HCT116 (cell line): ENCODE results near the gene STK11.

Source experiments
- CEBPB ChIP-seq: IDR thresholded peaks from 2 replicates; pipeline ENCODE4 v1.6.1; 2012; ENCODE audit warnings: low read depth
- MAX ChIP-seq: IDR thresholded peaks from 2 replicates; pipeline ENCODE4 v1.6.1; 2012
- POLR2A ChIP-seq: IDR thresholded peaks from 2 replicates; pipeline ENCODE4 v1.7.0; 2011; ENCODE audit warnings: borderline replicate concordance; ENCODE audit not compliant: insufficient read depth, insufficient read length; ENCODE audit errors: extremely low read depth
- POLR2AphosphoS5 ChIP-seq: IDR thresholded peaks from 2 replicates; pipeline ENCODE4 v1.6.1; 2011; ENCODE audit warnings: mild to moderate bottlenecking, low read depth, low read length, moderate library complexity
- RAD21 ChIP-seq: IDR thresholded peaks from 2 replicates; pipeline ENCODE4 v1.6.1; 2012; ENCODE audit warnings: low read depth, mild to moderate bottlenecking
- TF ChIP-seq, protein P1 (sequence below), 3 experiments: fragments of 200-600 bp in 1 of 3; sonication (generic) in 1 of 3; IDR thresholded peaks in 2 of 3; conservative IDR thresholded peaks in 1 of 3; 2 replicates each; pipeline ENCODE4 v1.5.1; 2012 to 2017; ENCODE audit warnings: low read depth in 2 of 3, low read length in 2 of 3, antibody characterized with exemption in 1 of 3, borderline replicate concordance in 1 of 3, control low read depth in 1 of 3, mild to moderate bottlenecking in 1 of 3, mixed read lengths in 1 of 3, mixed run types in 1 of 3, moderate library complexity in 1 of 3; ENCODE audit not compliant: insufficient read depth in 1 of 3
- TF ChIP-seq, protein P2 (sequence below): IDR thresholded peaks from 2 replicates; pipeline ENCODE4 v1.6.1; 2011; ENCODE audit warnings: mild to moderate bottlenecking, low read length, moderate library complexity; ENCODE audit not compliant: insufficient replicate concordance; ENCODE audit errors: extremely low read depth

DNA sequence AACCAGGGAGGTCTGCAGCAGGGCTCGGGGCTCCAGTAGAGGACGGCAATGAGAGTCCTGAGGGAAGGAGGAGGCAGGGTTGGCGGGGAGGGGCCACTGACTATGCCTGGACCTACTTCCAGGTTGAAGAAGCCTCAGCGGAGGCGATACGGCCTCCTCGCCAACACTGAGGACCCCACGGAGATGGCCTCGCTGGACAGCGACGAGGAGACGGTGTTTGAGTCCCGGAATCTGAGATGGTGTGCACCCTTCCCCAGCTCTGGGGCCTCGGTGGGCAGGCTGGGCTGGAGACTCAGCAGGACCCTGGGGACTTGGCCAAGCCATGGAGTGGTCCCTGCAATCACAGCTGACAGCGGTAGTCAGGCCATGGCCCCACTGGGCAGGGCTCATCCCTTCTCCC is 71.5 kb downstream of the STK11 start:
- TF ChIP-seq, protein P1, sequence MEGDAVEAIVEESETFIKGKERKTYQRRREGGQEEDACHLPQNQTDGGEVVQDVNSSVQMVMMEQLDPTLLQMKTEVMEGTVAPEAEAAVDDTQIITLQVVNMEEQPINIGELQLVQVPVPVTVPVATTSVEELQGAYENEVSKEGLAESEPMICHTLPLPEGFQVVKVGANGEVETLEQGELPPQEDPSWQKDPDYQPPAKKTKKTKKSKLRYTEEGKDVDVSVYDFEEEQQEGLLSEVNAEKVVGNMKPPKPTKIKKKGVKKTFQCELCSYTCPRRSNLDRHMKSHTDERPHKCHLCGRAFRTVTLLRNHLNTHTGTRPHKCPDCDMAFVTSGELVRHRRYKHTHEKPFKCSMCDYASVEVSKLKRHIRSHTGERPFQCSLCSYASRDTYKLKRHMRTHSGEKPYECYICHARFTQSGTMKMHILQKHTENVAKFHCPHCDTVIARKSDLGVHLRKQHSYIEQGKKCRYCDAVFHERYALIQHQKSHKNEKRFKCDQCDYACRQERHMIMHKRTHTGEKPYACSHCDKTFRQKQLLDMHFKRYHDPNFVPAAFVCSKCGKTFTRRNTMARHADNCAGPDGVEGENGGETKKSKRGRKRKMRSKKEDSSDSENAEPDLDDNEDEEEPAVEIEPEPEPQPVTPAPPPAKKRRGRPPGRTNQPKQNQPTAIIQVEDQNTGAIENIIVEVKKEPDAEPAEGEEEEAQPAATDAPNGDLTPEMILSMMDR (IDR thresholded peaks at IDR 0.05 in 2 of 3, conservative IDR thresholded peaks at IDR 0.05 in 1 of 3; ENCODE audit: borderline replicate concordance in 1 of 3, insufficient read depth in 1 of 3, low read depth in 2 of 3, low read length in 2 of 3) = no peak
- no peak for TF ChIP-seq MAX
- TF ChIP-seq POLR2A = no peak
- TF ChIP-seq RAD21 = no peak
- TF ChIP-seq CEBPB = no peak
- TF ChIP-seq POLR2AphosphoS5 = no peak
- TF ChIP-seq, protein P2, sequence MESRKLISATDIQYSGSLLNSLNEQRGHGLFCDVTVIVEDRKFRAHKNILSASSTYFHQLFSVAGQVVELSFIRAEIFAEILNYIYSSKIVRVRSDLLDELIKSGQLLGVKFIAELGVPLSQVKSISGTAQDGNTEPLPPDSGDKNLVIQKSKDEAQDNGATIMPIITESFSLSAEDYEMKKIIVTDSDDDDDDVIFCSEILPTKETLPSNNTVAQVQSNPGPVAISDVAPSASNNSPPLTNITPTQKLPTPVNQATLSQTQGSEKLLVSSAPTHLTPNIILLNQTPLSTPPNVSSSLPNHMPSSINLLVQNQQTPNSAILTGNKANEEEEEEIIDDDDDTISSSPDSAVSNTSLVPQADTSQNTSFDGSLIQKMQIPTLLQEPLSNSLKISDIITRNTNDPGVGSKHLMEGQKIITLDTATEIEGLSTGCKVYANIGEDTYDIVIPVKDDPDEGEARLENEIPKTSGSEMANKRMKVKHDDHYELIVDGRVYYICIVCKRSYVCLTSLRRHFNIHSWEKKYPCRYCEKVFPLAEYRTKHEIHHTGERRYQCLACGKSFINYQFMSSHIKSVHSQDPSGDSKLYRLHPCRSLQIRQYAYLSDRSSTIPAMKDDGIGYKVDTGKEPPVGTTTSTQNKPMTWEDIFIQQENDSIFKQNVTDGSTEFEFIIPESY = no peak
